ENCODE measurements around the gene DAD1. TPM values are rescaled to one million over a fixed set of nuclear protein-coding genes. Genes with fewer than 3 reads are reported as not detected.

DAD1 gene
- total RNA-seq, 4 donors from 2014 or later, result 123 to 228 (median 171) TPM

- no peak overlapping the region for H3K27ac ChIP-seq
These were observed 55.8 kb downstream of the DAD1 start for GRCh38 chr14:22533057-22533704.

GRCh38 chr14:22532345-22533056 lies 56.5 kb downstream of the DAD1 start:
- H3K27ac ChIP-seq, result no peak overlapping the region
- no peak overlapping the region for H3K4me3 ChIP-seq
- WGBS, 2 donors (ENCODE audit: low coverage in 1 of 2), result 31 to 58% methylated on average over 2 to 3 of the region's 3 CpGs
- no peaks in the 10 kb centered on the region for H3K36me3 ChIP-seq
- peaks cover 0 to 10% (median 0%) of the 10 kb centered on the region in 3 donors for H3K4me1 ChIP-seq
- H3K27me3 ChIP-seq, result no peaks in the 10 kb centered on the region
- TF ChIP-seq CTCF (IDR thresholded peaks at IDR 0.05) (no peak), EP300 (IDR thresholded peaks at IDR 0.05) (no peak), POLR2AphosphoS5 (IDR thresholded peaks at IDR 0.05) (no peak), POLR2A (IDR thresholded peaks at IDR 0.05) (no peak)
- H3K9me3 ChIP-seq, result no peaks in the 10 kb centered on the region
- no peak for ATAC-seq

More at GRCh38 chr14:22533057-22533704, 55.8 kb downstream of the DAD1 start:
- Histone ChIP-seq H3K4me1 (peaks cover 0 to 13% (median 0%) of the 10 kb centered on the region in 3 donors), H3K9me3 (no peaks in the 10 kb centered on the region), H3K4me3 (no peak overlapping the region), H3K36me3 (no peaks in the 10 kb centered on the region), H3K27me3 (no peaks in the 10 kb centered on the region)
- no peak for TF ChIP-seq CTCF (IDR thresholded peaks at IDR 0.05)
- no peak for TF ChIP-seq POLR2AphosphoS5 (IDR thresholded peaks at IDR 0.05)
- no peak for TF ChIP-seq EP300 (IDR thresholded peaks at IDR 0.05)
- TF ChIP-seq POLR2A (IDR thresholded peaks at IDR 0.05), result no peak
- 81 to 94% methylated on average over 2 of the region's 2 CpGs for WGBS, 2 donors (ENCODE audit: low coverage in 1 of 2)
- no peak for ATAC-seq

- peaks cover 0 to 2% (median 0%) of the 10 kb centered on the region in 3 donors for H3K4me1 ChIP-seq
- H3K27me3 ChIP-seq, result no peaks in the 10 kb centered on the region
- TF ChIP-seq CTCF (IDR thresholded peaks at IDR 0.05), result no peak
- no peak for TF ChIP-seq EP300 (IDR thresholded peaks at IDR 0.05)
- TF ChIP-seq POLR2A (IDR thresholded peaks at IDR 0.05), result no peak
- no peak for TF ChIP-seq POLR2AphosphoS5 (IDR thresholded peaks at IDR 0.05)
- no peak overlapping the region for H3K27ac ChIP-seq
- H3K36me3 ChIP-seq, result no peaks in the 10 kb centered on the region
- no peak for ATAC-seq
- H3K4me3 ChIP-seq, result no peak overlapping the region
- WGBS, 2 donors (ENCODE audit: low coverage in 1 of 2), result 92 to 93% methylated on average over 4 to 5 of the region's 5 CpGs
- H3K9me3 ChIP-seq, result no peaks in the 10 kb centered on the region
These were observed 57.3 kb downstream of the DAD1 start for GRCh38 chr14:22531451-22532344.

GRCh38 chr14:22530127-22530526 lies 58.9 kb downstream of the DAD1 start:
- Histone ChIP-seq H3K9me3 (no peaks in the 10 kb centered on the region), H3K27ac (no peak overlapping the region), H3K27me3 (no peaks in the 10 kb centered on the region), H3K36me3 (no peaks in the 10 kb centered on the region), H3K4me1 (no peaks in the 10 kb centered on the region), H3K4me3 (no peak overlapping the region)
- 75% methylated on average over 1 of the region's 1 CpG; no CpG with 5 or more reads in 1 of the 2 donors for WGBS, 2 donors (ENCODE audit: low coverage in 1 of 2)
- ATAC-seq, result no peak
- TF ChIP-seq POLR2AphosphoS5 (IDR thresholded peaks at IDR 0.05) (no peak), CTCF (IDR thresholded peaks at IDR 0.05) (no peak), EP300 (IDR thresholded peaks at IDR 0.05) (no peak), POLR2A (IDR thresholded peaks at IDR 0.05) (no peak)

Data from gastroesophageal sphincter (tissue), 4 donors.